OCI-LY3 (cell line): ENCODE measurements around the gene PLA1A.
"Not testable (repeated sequence)": the region's sequence is repeated elsewhere in the genome, so short reads cannot be mapped to it uniquely, and the experiment has no call there.

ENCODE experiments used
- H2AFZ ChIP-seq: fragments of 200-600, 300-600 bp; shearing (Covaris generic); 2 replicates; pipeline ENCODE4 v1.6.0; 2014; ENCODE audit warnings: antibody characterized with exemption, low read depth, low read length
- H3K27ac ChIP-seq: fragments of 200-600, 300-600 bp; sonication (generic); 2 replicates; pipeline ENCODE4 v1.5.1; 2014; ENCODE audit warnings: mild to moderate bottlenecking, low read length, moderate library complexity, mixed read lengths
- H3K27me3 ChIP-seq: fragments of 200-600, 300-600 bp; sonication (generic); 2 replicates; pipeline ENCODE4 v1.6.1; 2014; ENCODE audit warnings: low read depth, low read length, mixed read lengths
- H3K36me3 ChIP-seq: fragments of 200-600, 300-600 bp; sonication (generic); replicated peaks from 2 replicates; pipeline ENCODE3; 2014; ENCODE audit warnings: low read depth, low read length, mixed read lengths
- H3K4me1 ChIP-seq: fragments of 300-600, 200-600 bp; sonication (generic); 2 replicates; pipeline ENCODE4 v1.6.1; 2014; ENCODE audit warnings: low read length, mixed read lengths
- H3K4me2 ChIP-seq: fragments of 200-600, 300-600 bp; sonication (generic); 2 replicates; pipeline ENCODE4 v1.6.1; 2014; ENCODE audit warnings: low read length, mixed read lengths
- H3K4me3 ChIP-seq: fragments of 300-600, 200-600 bp; sonication (generic); 2 replicates; pipeline ENCODE4 v1.5.1; 2014; ENCODE audit warnings: antibody characterized with exemption, mild to moderate bottlenecking, low read length, moderate library complexity
- H3K79me2 ChIP-seq: fragments of 300-600, 200-600 bp; shearing (Covaris generic); 2 replicates; pipeline ENCODE4 v1.6.1; 2014; ENCODE audit warnings: mild to moderate bottlenecking, low read length, mixed read lengths
- H3K9ac ChIP-seq: fragments of 300-600, 200-600 bp; shearing (Covaris generic); 2 replicates; pipeline ENCODE4 v1.6.0; 2014; ENCODE audit warnings: mild to moderate bottlenecking, low read length, moderate library complexity
- H3K9me3 ChIP-seq: fragments of 200-600, 300-600 bp; shearing (Covaris generic); 2 replicates; pipeline ENCODE4 v1.6.1; 2014; ENCODE audit warnings: low read length, mixed read lengths; ENCODE audit not compliant: insufficient read depth
- H4K20me1 ChIP-seq: fragments of 200-600, 300-600 bp; sonication (generic); 2 replicates; pipeline ENCODE4 v1.6.1; 2016; ENCODE audit warnings: low read length, mixed read lengths; ENCODE audit not compliant: insufficient read depth
- CTCF ChIP-seq: fragments of 200-600, 300-600 bp; sonication (generic); IDR thresholded peaks from 2 replicates; pipeline ENCODE4 v1.5.1; 2014; ENCODE audit warnings: antibody characterized with exemption, low read length, low read depth
- EZH2phosphoT487 ChIP-seq: fragments of 200-600 bp; shearing (Covaris generic); IDR thresholded peaks from 2 replicates; pipeline ENCODE4 v1.6.1; 2018; ENCODE audit warnings: antibody characterized with exemption, mixed run types, low read depth

The PLA1A gene

GRCh38 chr3:119562307-119562961 is 35.3 kb upstream of the PLA1A start:
- no peaks in the 10 kb centered on the region for H4K20me1 ChIP-seq
- no peaks in the 10 kb centered on the region for H3K9me3 ChIP-seq
- peaks cover 38% of the 10 kb centered on the region for H3K4me1 ChIP-seq
- H2AFZ ChIP-seq: peak overlapping the region; percentile 33; the same call in 1 of the 2 replicates
- H3K9ac ChIP-seq: peak overlapping the region; percentile 73
- TF ChIP-seq CTCF (no peak), EZH2phosphoT487 (no peak)
- peaks cover 46% of the 10 kb centered on the region for H3K79me2 ChIP-seq
- H3K27me3 ChIP-seq: no peaks in the 10 kb centered on the region
- peak overlapping the region; percentile 94 for H3K27ac ChIP-seq
- H3K4me2 ChIP-seq: peak overlapping the region; percentile 86
- peak overlapping the region; percentile 76 for H3K4me3 ChIP-seq
- peaks cover 9% of the 10 kb centered on the region for H3K36me3 ChIP-seq

- not testable (repeated sequence) for H3K4me2 ChIP-seq
Measured at GRCh38 chr3:119563334-119563733, 34.4 kb upstream of the PLA1A start.

GRCh38 chr3:119569156-119569555 is 28.5 kb upstream of the PLA1A start:
- Histone ChIP-seq H3K4me3 (no peak overlapping the region), H4K20me1 (no peaks in the 10 kb centered on the region), H3K9ac (no peak overlapping the region), H3K9me3 (no peaks in the 10 kb centered on the region), H3K4me1 (peaks cover 11% of the 10 kb centered on the region), H2AFZ (no peak overlapping the region), H3K27ac (no peak overlapping the region), H3K4me2 (no peak overlapping the region), H3K36me3 (no peaks in the 10 kb centered on the region), H3K27me3 (no peaks in the 10 kb centered on the region), H3K79me2 (no peaks in the 10 kb centered on the region)
- TF ChIP-seq EZH2phosphoT487 (no peak), CTCF (no peak)

More at GRCh38 chr3:119563334-119563733, 34.4 kb upstream of the PLA1A start:
- not testable (repeated sequence) for H3K27me3 ChIP-seq, H3K4me3 ChIP-seq, H4K20me1 ChIP-seq, H3K9me3 ChIP-seq, H3K36me3 ChIP-seq, H2AFZ ChIP-seq
- H3K27ac ChIP-seq: peak overlapping the region; percentile 94
- peak overlapping the region; percentile 73; the same call in 1 of the 2 replicates for H3K9ac ChIP-seq
- peaks cover 31% of the 10 kb centered on the region for H3K4me1 ChIP-seq
- H3K79me2 ChIP-seq: peaks cover 37% of the 10 kb centered on the region

- no peak overlapping the region for H3K4me3 ChIP-seq
- no peak overlapping the region; the same call in 1 of the 2 replicates for H3K27ac ChIP-seq
- no peaks in the 10 kb centered on the region for H3K27me3 ChIP-seq
- no peak overlapping the region for H3K9ac ChIP-seq
- no peak overlapping the region for H2AFZ ChIP-seq
- H3K36me3 ChIP-seq: no peaks in the 10 kb centered on the region
- H3K79me2 ChIP-seq: no peaks in the 10 kb centered on the region
- no peak for TF ChIP-seq EZH2phosphoT487
- no peak for TF ChIP-seq CTCF
- H4K20me1 ChIP-seq: no peaks in the 10 kb centered on the region
- H3K4me1 ChIP-seq: peaks cover 11% of the 10 kb centered on the region
- peak overlapping the region; percentile 48 for H3K4me2 ChIP-seq
- no peaks in the 10 kb centered on the region for H3K9me3 ChIP-seq
Measured at GRCh38 chr3:119570229-119570628, 27.5 kb upstream of the PLA1A start.
